Smooth muscle cell (in vitro differentiated cells): ENCODE results near the gene HHAT. TPM values are rescaled to one million over a fixed set of nuclear protein-coding genes. Genes with fewer than 3 reads are reported as not detected.

ENCODE experiments used
- DNase-seq: peaks from one replicate; lab custom pipeline; 2025; ENCODE audit not compliant: unreplicated experiment; lab: John Stamatoyannopoulos, UW
- H2AFZ ChIP-seq: fragments of 200-600 bp; sonication (generic); 2 replicates; pipeline ENCODE4 v1.6.0; 2016; ENCODE audit warnings: antibody characterized with exemption, low read depth, mild to moderate bottlenecking
- H3F3A ChIP-seq: fragments of 200-600 bp; sonication (generic); 2 replicates; pipeline ENCODE4 v1.6.0; 2017; ENCODE audit warnings: antibody characterized with exemption, low read depth
- H3K27ac ChIP-seq: fragments of 200-600 bp; sonication (generic); 2 replicates; pipeline ENCODE4 v1.5.1; 2016; ENCODE audit warnings: low read depth, mild to moderate bottlenecking
- H3K27me3 ChIP-seq: fragments of 200-600 bp; sonication (generic); 2 replicates; pipeline ENCODE4 v1.6.1; 2016; ENCODE audit warnings: low read depth, mild to moderate bottlenecking
- H3K36me3 ChIP-seq: fragments of 200-600 bp; sonication (generic); 2 replicates; pipeline ENCODE4 v1.5.1; 2016; ENCODE audit warnings: low read depth
- H3K4me1 ChIP-seq: fragments of 200-600 bp; sonication (generic); 2 replicates; pipeline ENCODE4 v1.5.1; 2016; ENCODE audit warnings: low read depth
- H3K4me2 ChIP-seq: fragments of 200-600 bp; sonication (generic); 2 replicates; pipeline ENCODE4 v1.6.0; 2016; ENCODE audit warnings: mild to moderate bottlenecking
- H3K4me3 ChIP-seq: fragments of 200-600 bp; sonication (generic); 2 replicates; pipeline ENCODE4 v1.5.1; 2016; ENCODE audit warnings: mild to moderate bottlenecking
- H3K79me2 ChIP-seq: fragments of 200-600 bp; sonication (generic); 2 replicates; pipeline ENCODE4 v1.6.0; 2016; ENCODE audit warnings: low read depth, mild to moderate bottlenecking
- H3K9ac ChIP-seq: fragments of 200-600 bp; sonication (generic); 2 replicates; pipeline ENCODE4 v1.6.0; 2016; ENCODE audit warnings: low read depth
- H3K9me3 ChIP-seq: fragments of 200-600 bp; sonication (generic); replicated peaks from 2 replicates; pipeline ENCODE4 v1.5.1; 2016; ENCODE audit warnings: low read depth
- H4K20me1 ChIP-seq: fragments of 200-600 bp; sonication (generic); 2 replicates; pipeline ENCODE4 v1.6.0; 2016; ENCODE audit warnings: low read depth
- CTCF ChIP-seq: fragments of 200-600 bp; sonication (generic); IDR thresholded peaks from 2 replicates; pipeline ENCODE4 v1.5.1; 2017; ENCODE audit warnings: borderline replicate concordance, mild to moderate bottlenecking, antibody characterized with exemption; ENCODE audit not compliant: insufficient read depth, poor library complexity, severe bottlenecking
- WGBS: methylation state at CpG from one replicate; pipeline ENCODE4 v1.1.7; 2016; ENCODE audit warnings: low lambda C conversion rate; 5-methylcytosine and 5-hydroxymethylcytosine counted together
- polyA plus RNA-seq: library from polyadenylated mRNA; unstranded; fragments of >200 nt; fragmentation: Nextera tagmentation; extraction: Ambion mirVana; gene quantifications from 2 replicates; pipeline ENCODE4 v1.2.1, GENCODE V29; 2016
- total RNA-seq: library from RNA; depleted of rRNA; stranded (reverse); fragments of >200 nt; gene quantifications from 2 replicates; pipeline ENCODE4 v1.2.3, GENCODE V29; 2014

HHAT gene
- total and polyA plus RNA-seq, 2 experiments from 2014 or later, result 4.6 to 9.8 TPM

GRCh38 chr1:210600421-210601159 is 271.9 kb downstream of the HHAT start:
- no peak overlapping the region for H3K4me3 ChIP-seq
- no peak for DNase-seq
- H3K36me3 ChIP-seq, result no peaks in the 10 kb centered on the region
- WGBS, result 74% methylated on average over 5 of the region's 5 CpGs
- no peaks in the 10 kb centered on the region for H3K4me1 ChIP-seq
- peaks cover 11% of the 10 kb centered on the region for H3F3A ChIP-seq
- no peaks in the 10 kb centered on the region for H3K9me3 ChIP-seq
- H3K79me2 ChIP-seq, result no peaks in the 10 kb centered on the region
- H3K27me3 ChIP-seq, result no peaks in the 10 kb centered on the region
- H3K27ac ChIP-seq, result no peak overlapping the region
- peaks cover 3% of the 10 kb centered on the region for H4K20me1 ChIP-seq
- H3K9ac ChIP-seq, result no peak overlapping the region
- no peak for TF ChIP-seq CTCF
- no peak overlapping the region for H2AFZ ChIP-seq
- no peak overlapping the region for H3K4me2 ChIP-seq

- H3K9ac ChIP-seq, result no peak overlapping the region
- 85% methylated on average over 4 of the region's 4 CpGs for WGBS
- no peak for DNase-seq
- H3K4me1 ChIP-seq, result no peaks in the 10 kb centered on the region
- no peaks in the 10 kb centered on the region for H3K27me3 ChIP-seq
- no peak overlapping the region for H3K27ac ChIP-seq
- peaks cover 11% of the 10 kb centered on the region for H3F3A ChIP-seq
- no peak for TF ChIP-seq CTCF
- H3K4me3 ChIP-seq, result no peak overlapping the region
- no peak overlapping the region for H2AFZ ChIP-seq
- no peaks in the 10 kb centered on the region for H3K79me2 ChIP-seq
- H3K9me3 ChIP-seq, result peaks cover 4% of the 10 kb centered on the region
- H3K4me2 ChIP-seq, result no peak overlapping the region
- no peaks in the 10 kb centered on the region for H3K36me3 ChIP-seq
- no peaks in the 10 kb centered on the region for H4K20me1 ChIP-seq
These were observed 274.4 kb downstream of the HHAT start for GRCh38 chr1:210603123-210603522.

GRCh38 chr1:210605099-210605498 is 276.4 kb downstream of the HHAT start:
- Histone ChIP-seq H3K4me1 (no peaks in the 10 kb centered on the region), H4K20me1 (no peaks in the 10 kb centered on the region), H3K4me3 (no peak overlapping the region), H3K9me3 (peaks cover 4% of the 10 kb centered on the region), H3K4me2 (no peak overlapping the region), H2AFZ (no peak overlapping the region), H3K79me2 (no peaks in the 10 kb centered on the region), H3K27me3 (no peaks in the 10 kb centered on the region), H3K9ac (no peak overlapping the region), H3K36me3 (no peaks in the 10 kb centered on the region), H3K27ac (no peak overlapping the region), H3F3A (no peaks in the 10 kb centered on the region)
- TF ChIP-seq CTCF, result no peak
- no peak for DNase-seq
- 44% methylated on average over 2 of the region's 2 CpGs for WGBS

- Histone ChIP-seq H3K36me3 (no peaks in the 10 kb centered on the region), H3K4me1 (no peaks in the 10 kb centered on the region), H3K9me3 (peaks cover 4% of the 10 kb centered on the region), H4K20me1 (no peaks in the 10 kb centered on the region), H3K27ac (no peak overlapping the region), H3K27me3 (no peaks in the 10 kb centered on the region), H3K9ac (no peak overlapping the region), H3K4me2 (no peak overlapping the region), H3F3A (no peaks in the 10 kb centered on the region), H3K79me2 (no peaks in the 10 kb centered on the region), H2AFZ (no peak overlapping the region), H3K4me3 (no peak overlapping the region)
- 73% methylated on average over 3 of the region's 3 CpGs for WGBS
- no peak for DNase-seq
- no peak for TF ChIP-seq CTCF
These were observed 278.7 kb downstream of the HHAT start for GRCh38 chr1:210607361-210607760.
